Testis (tissue), 2 donors: Measurements from ENCODE around the gene TELO2.

Experiments
- CTCF ChIP-seq, 3 experiments: fragments of 450-650 bp in 2 of 3; fragments of 200-600 bp in 1 of 3; sonication (generic) in 1 of 3; IDR thresholded peaks; one replicate each; pipeline ENCODE4 v1.5.1; 2016 to 2019; ENCODE audit warnings: antibody characterized with exemption in 3 of 3, mild to moderate bottlenecking in 2 of 3, moderate library complexity in 1 of 3
- POLR2A ChIP-seq: fragments of 450-650 bp; IDR thresholded peaks from one replicate; pipeline ENCODE4 v1.6.1; 2017; ENCODE audit warnings: antibody characterized with exemption, mild to moderate bottlenecking, moderate library complexity

GRCh38 chr16:1495211-1495888 lies 2.2 kb downstream of the TELO2 start:
- TF ChIP-seq CTCF (IDR thresholded peaks at IDR 0.05) (no peak), POLR2A (no peak)
